Neuronal stem cell (in vitro differentiated cells): Measurements from ENCODE around the gene LCN2.

ENCODE experiments used
- DNase-seq: peaks from one replicate; pipeline ENCODE4 v3.0.0-alpha.2; 2013; ENCODE audit warnings: low spot score
- H2AFZ ChIP-seq: one replicate; pipeline ENCODE4 v1.6.1; 2013; ENCODE audit warnings: mild to moderate bottlenecking, low read length, inconsistent platforms
- H2AK5ac ChIP-seq: 2 replicates; pipeline ENCODE4 v1.6.1; 2013; ENCODE audit warnings: low read depth, mild to moderate bottlenecking, inconsistent platforms, low read length, moderate library complexity, mixed read lengths
- H2BK120ac ChIP-seq: 2 replicates; pipeline ENCODE4 v1.6.1; 2013; ENCODE audit warnings: low read depth, mild to moderate bottlenecking, inconsistent platforms, low read length, moderate library complexity, mixed read lengths
- H2BK12ac ChIP-seq: one replicate; pipeline ENCODE4 v1.6.1; 2013; ENCODE audit warnings: low read length, inconsistent platforms
- H2BK15ac ChIP-seq: 2 replicates; pipeline ENCODE4 v1.6.1; 2013; ENCODE audit warnings: mild to moderate bottlenecking, low read length, inconsistent platforms, mixed read lengths
- H2BK5ac ChIP-seq: one replicate; pipeline ENCODE4 v1.6.1; 2013; ENCODE audit warnings: inconsistent platforms, mild to moderate bottlenecking, low read length, moderate library complexity
- H3K14ac ChIP-seq: one replicate; pipeline ENCODE4 v1.6.1; 2013; ENCODE audit warnings: low read length, inconsistent platforms
- H3K18ac ChIP-seq: 2 replicates; pipeline ENCODE4 v1.6.1; 2013; ENCODE audit warnings: low read length, inconsistent platforms
- H3K23ac ChIP-seq: 2 replicates; pipeline ENCODE4 v1.6.1; 2013; ENCODE audit warnings: low read depth, mild to moderate bottlenecking, mixed read lengths, low read length, inconsistent platforms; ENCODE audit not compliant: poor library complexity
- H3K27ac ChIP-seq: replicated peaks from 3 replicates; pipeline ENCODE4 v1.5.1; 2013; ENCODE audit warnings: low read length, inconsistent platforms
- H3K27me3 ChIP-seq, 3 experiments: 2 replicates each; pipeline ENCODE4 v1.6.1; 2013; ENCODE audit warnings: low read length in 3 of 3, mild to moderate bottlenecking in 2 of 3, inconsistent platforms in 1 of 3, low read depth in 1 of 3, mixed read lengths in 1 of 3, moderate library complexity in 1 of 3; ENCODE audit not compliant: control insufficient read depth in 3 of 3, insufficient read depth in 3 of 3
- H3K36me3 ChIP-seq, 2 donors: replicated peaks in 1 of 2; 2 replicates each; pipeline ENCODE4 v1.6.1; 2013; ENCODE audit warnings: low read length in 2 of 2; ENCODE audit not compliant: control insufficient read depth in 2 of 2, insufficient read depth in 2 of 2
- H3K4ac ChIP-seq: 2 replicates; pipeline ENCODE4 v1.6.1; 2013; ENCODE audit warnings: inconsistent platforms, mild to moderate bottlenecking, low read length, moderate library complexity
- H3K4me1 ChIP-seq, 2 donors: 1 replicate in 1 of 2; 2 replicates in 1 of 2; pipeline ENCODE4 v1.6.1; 2013; ENCODE audit warnings: low read length in 2 of 2, low read depth in 1 of 2; ENCODE audit not compliant: control insufficient read depth in 2 of 2, insufficient read depth in 1 of 2
- H3K4me2 ChIP-seq: one replicate; pipeline ENCODE4 v1.6.1; 2013; ENCODE audit warnings: mild to moderate bottlenecking, low read length, inconsistent platforms; ENCODE audit not compliant: insufficient read depth, poor library complexity, severe bottlenecking
- H3K4me3 ChIP-seq, 2 donors: 2 replicates each; pipeline ENCODE4 v1.5.1; 2013; ENCODE audit warnings: low read length in 2 of 2, mild to moderate bottlenecking in 2 of 2, inconsistent platforms in 1 of 2, moderate library complexity in 1 of 2
- H3K79me1 ChIP-seq: one replicate; pipeline ENCODE4 v1.6.1; 2013; ENCODE audit warnings: low read depth, mild to moderate bottlenecking, inconsistent platforms, low read length, moderate library complexity
- H3K9ac ChIP-seq: one replicate; pipeline ENCODE4 v1.6.1; 2013; ENCODE audit warnings: mild to moderate bottlenecking, low read depth, low read length, inconsistent platforms; ENCODE audit not compliant: poor library complexity
- H3K9me3 ChIP-seq, 2 donors: replicated peaks in 1 of 2; 2 replicates each; pipeline versions ENCODE3 to v1.6.1; 2013; ENCODE audit warnings: low read length in 2 of 2, mild to moderate bottlenecking in 2 of 2, inconsistent platforms in 1 of 2, low read depth in 1 of 2, mixed read lengths in 1 of 2, moderate library complexity in 1 of 2; ENCODE audit not compliant: control insufficient read depth in 2 of 2, insufficient read depth in 1 of 2
- H4K8ac ChIP-seq: one replicate; pipeline ENCODE4 v1.6.1; 2013; ENCODE audit warnings: low read depth, mild to moderate bottlenecking, inconsistent platforms, low read length, moderate library complexity
- H4K91ac ChIP-seq: one replicate; pipeline ENCODE4 v1.6.1; 2013; ENCODE audit warnings: low read length, low read depth, mild to moderate bottlenecking, inconsistent platforms; ENCODE audit not compliant: poor library complexity
- WGBS, 2 donors: extraction: QIAGEN DNeasy Blood & Tissue Kit; methylation state at CpG; one replicate each; pipeline ENCODE4 v1.1.7; 2013; ENCODE audit warnings: missing lambda C conversion rate in 2 of 2, mixed read lengths in 1 of 2; ENCODE audit not compliant: insufficient read length in 2 of 2, insufficient replicate concordance in 1 of 2; ENCODE audit errors: extremely low coverage in 2 of 2; 5-methylcytosine and 5-hydroxymethylcytosine counted together

Gene LCN2

GRCh38 chr9:128163523-128164306 lies 14.5 kb downstream of the LCN2 start:
- Histone ChIP-seq H3K18ac (no peak overlapping the region), H3K4ac (no peak overlapping the region), H2AK5ac (peak overlapping the region; percentile 42), H2BK12ac (no peak overlapping the region), H3K36me3 (peaks cover 47 to 59% of the 10 kb centered on the region in 2 donors), H3K4me3 (no peak overlapping the region), H4K91ac (no peak overlapping the region), H4K8ac (no peak overlapping the region), H3K23ac (no peak overlapping the region), H3K79me1 (peaks cover 10% of the 10 kb centered on the region), H3K9ac (no peak overlapping the region), H3K9me3 (no peaks in the 10 kb centered on the region), H2BK5ac (no peak overlapping the region), H3K27me3 (no peaks in the 10 kb centered on the region), H3K4me1 (peaks cover 4 to 12% of the 10 kb centered on the region in 2 donors), H2BK120ac (no peak overlapping the region), H2BK15ac (no peak overlapping the region), H3K27ac (no peak overlapping the region), H2AFZ (no peak overlapping the region), H3K14ac (no peak overlapping the region), H3K4me2 (no peak overlapping the region)
- no peak for DNase-seq
- WGBS, 2 donors: no CpG with 5 or more reads among the region's 10 CpGs

- no peak overlapping the region for H3K14ac ChIP-seq
- H3K4me1 ChIP-seq: peaks cover 2 to 12% of the 10 kb centered on the region in 2 donors
- H3K18ac ChIP-seq: no peak overlapping the region
- no peak overlapping the region for H2BK12ac ChIP-seq
- H2BK120ac ChIP-seq: no peak overlapping the region
- no peak overlapping the region for H3K4me3 ChIP-seq
- H2AFZ ChIP-seq: no peak overlapping the region
- H3K79me1 ChIP-seq: peaks cover 10% of the 10 kb centered on the region
- no peak overlapping the region for H2BK15ac ChIP-seq
- no peak for DNase-seq
- no CpG with 5 or more reads among the region's 14 CpGs for WGBS, 2 donors
- peaks cover 53 to 66% of the 10 kb centered on the region in 2 donors for H3K36me3 ChIP-seq
- no peak overlapping the region for H3K4me2 ChIP-seq
- no peak overlapping the region for H3K23ac ChIP-seq
- H3K9ac ChIP-seq: no peak overlapping the region
- H4K91ac ChIP-seq: no peak overlapping the region
- H3K9me3 ChIP-seq: no peaks in the 10 kb centered on the region
- H3K27ac ChIP-seq: peak overlapping the region; percentile 30
- no peak overlapping the region for H3K4ac ChIP-seq
- H2BK5ac ChIP-seq: no peak overlapping the region
- no peaks in the 10 kb centered on the region for H3K27me3 ChIP-seq
- no peak overlapping the region for H4K8ac ChIP-seq
- H2AK5ac ChIP-seq: no peak overlapping the region
Measured at GRCh38 chr9:128164307-128164885, 15.1 kb downstream of the LCN2 start.

- Histone ChIP-seq H4K8ac (no peak overlapping the region), H3K9ac (no peak overlapping the region), H2AK5ac (no peak overlapping the region), H3K4ac (no peak overlapping the region), H3K79me1 (peaks cover 3% of the 10 kb centered on the region), H3K4me1 (peaks cover 0 to 1% of the 10 kb centered on the region in 2 donors), H3K23ac (no peak overlapping the region), H3K27me3 (no peaks in the 10 kb centered on the region), H3K27ac (no peak overlapping the region), H3K18ac (no peak overlapping the region), H2AFZ (no peak overlapping the region), H3K36me3 (peaks cover 60 to 83% of the 10 kb centered on the region in 2 donors), H2BK15ac (no peak overlapping the region), H2BK120ac (no peak overlapping the region), H4K91ac (no peak overlapping the region), H2BK12ac (no peak overlapping the region), H3K4me3 (no peak overlapping the region), H2BK5ac (no peak overlapping the region), H3K14ac (no peak overlapping the region), H3K4me2 (no peak overlapping the region), H3K9me3 (no peaks in the 10 kb centered on the region)
- WGBS, 2 donors: no CpG with 5 or more reads among the region's 18 CpGs
- no peak for DNase-seq
Measured at GRCh38 chr9:128166169-128166568, 16.9 kb downstream of the LCN2 start.

- Histone ChIP-seq H3K27ac (no peak overlapping the region), H3K9ac (no peak overlapping the region), H3K79me1 (peaks cover 2% of the 10 kb centered on the region), H3K4ac (no peak overlapping the region), H4K8ac (no peak overlapping the region), H3K23ac (no peak overlapping the region), H2BK12ac (no peak overlapping the region), H2AK5ac (no peak overlapping the region), H3K27me3 (no peaks in the 10 kb centered on the region), H2BK15ac (no peak overlapping the region), H3K4me1 (no peaks in the 10 kb centered on the region), H2BK120ac (no peak overlapping the region), H3K36me3 (peaks cover 56 to 84% of the 10 kb centered on the region in 2 donors), H3K14ac (no peak overlapping the region), H3K9me3 (no peaks in the 10 kb centered on the region), H3K4me3 (no peak overlapping the region), H3K4me2 (no peak overlapping the region), H4K91ac (no peak overlapping the region), H3K18ac (no peak overlapping the region), H2BK5ac (no peak overlapping the region), H2AFZ (no peak overlapping the region)
- WGBS, 2 donors: no CpG with 5 or more reads among the region's 4 CpGs
- DNase-seq: no peak
Measured at GRCh38 chr9:128167209-128167608, 18.0 kb downstream of the LCN2 start.
